SK-N-DZ (cell line): Measurements from ENCODE around the gene GPR15LG. TPM values are rescaled to one million over a fixed set of nuclear protein-coding genes. Genes with fewer than 3 reads are reported as not detected.
"Not testable (repeated sequence)": the region's sequence is repeated elsewhere in the genome, so short reads cannot be mapped to it uniquely, and the experiment has no call there.

ENCODE experiments used
- DNase-seq: peaks from one replicate; pipeline ENCODE4 v3.0.0-alpha.2; 2015; ENCODE audit warnings: low spot score
- polyA plus RNA-seq, 2 experiments: library from polyadenylated mRNA; depleted of rRNA; stranded (reverse); fragments of >200 nt; gene quantifications; 2 replicates each; pipeline ENCODE4 v1.2.3, GENCODE V29; 2014

Gene GPR15LG
- not detected in 2 replicates for polyA plus RNA-seq (2014; cell fraction: cytosol; rRNA removed)
- not detected in 2 replicates for polyA plus RNA-seq (2014; cell fraction: nucleus; rRNA removed)

DNA sequence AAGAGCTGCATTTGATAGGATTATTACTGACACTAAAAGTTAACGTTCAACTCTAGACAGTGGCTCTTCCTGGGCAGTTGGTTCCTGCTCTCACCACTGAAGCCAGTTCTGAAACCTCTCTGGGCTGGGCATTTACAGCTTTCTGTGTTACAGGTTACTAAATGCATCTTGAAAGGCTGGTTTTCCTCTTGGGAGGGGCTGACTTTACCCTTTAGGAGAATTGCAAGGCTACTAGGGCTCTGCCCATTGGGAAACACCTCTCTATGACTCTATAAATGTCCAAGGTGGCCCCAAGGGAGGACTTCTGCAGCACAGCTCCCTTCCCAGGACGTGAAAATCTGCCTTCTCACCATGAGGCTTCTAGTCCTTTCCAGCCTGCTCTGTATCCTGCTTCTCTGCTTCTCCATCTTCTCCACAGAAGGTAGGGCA, at the start of gene GPR15LG:
TSS of gene GPR15LG (plus strand) at position 301 of the 429 bp plus-strand sequence. CDS start at position 352, 51 bp downstream.
- DNase-seq, result no peak

DNA sequence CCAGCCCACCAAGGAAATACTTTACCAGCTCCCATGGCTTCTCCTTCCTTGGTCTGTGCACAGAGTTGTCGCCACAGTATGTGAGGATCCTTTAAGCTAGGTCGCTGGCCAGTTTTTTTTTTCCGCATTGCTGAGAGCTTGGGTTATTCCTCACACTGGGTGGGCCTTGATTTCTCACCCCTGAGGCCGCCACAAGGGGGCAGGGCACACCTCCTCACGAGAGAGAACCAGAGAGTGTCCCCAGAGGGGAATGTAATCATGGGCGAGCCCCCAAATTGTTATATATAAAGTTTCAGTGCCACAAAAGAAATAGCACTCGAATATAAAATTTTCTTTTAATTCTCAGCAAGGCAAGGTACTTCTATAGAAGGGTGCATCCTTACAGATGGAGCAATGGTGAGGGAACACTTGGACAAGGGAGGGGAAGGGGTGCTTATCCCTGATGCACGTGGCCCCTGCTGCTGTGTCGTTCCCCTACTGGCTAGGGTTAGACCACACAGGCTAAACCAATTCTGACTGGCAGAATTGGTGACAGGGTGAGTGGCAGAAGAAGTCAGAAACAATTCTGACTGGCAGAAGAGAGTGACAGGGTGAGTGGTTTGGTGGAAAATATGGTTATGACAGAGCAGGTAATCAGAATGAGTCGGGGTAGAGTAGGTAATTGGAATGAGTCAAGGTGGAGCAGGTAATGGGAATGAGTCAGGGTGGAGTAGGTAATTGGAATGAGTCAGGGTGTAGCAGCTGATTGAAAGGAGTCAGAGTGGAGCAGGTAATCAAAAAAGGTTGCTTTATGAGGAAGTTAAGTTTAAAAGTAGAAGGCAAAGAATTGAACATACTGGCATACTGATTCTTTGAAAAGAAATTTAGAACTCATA, 47.5 kb upstream of the GPR15LG start:
- DNase-seq, result not testable (repeated sequence)

DNA sequence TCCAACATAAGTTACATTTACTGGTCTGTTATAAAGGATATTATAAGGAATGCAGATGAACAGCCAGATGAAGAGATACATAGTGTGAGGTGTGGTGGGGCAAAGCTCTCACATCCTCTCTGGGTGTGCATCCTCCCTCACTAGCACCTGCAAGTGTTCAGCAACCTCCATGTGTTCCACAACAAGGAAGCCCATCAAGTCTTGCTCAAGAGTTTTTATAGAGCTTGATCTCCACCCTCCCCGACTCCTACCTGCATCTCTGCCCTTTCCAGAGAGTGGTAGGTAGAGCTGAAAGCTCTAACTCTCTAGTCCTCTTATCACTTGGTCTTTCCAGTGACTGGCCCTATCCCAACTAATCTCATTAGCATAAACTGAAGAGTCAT, 46.8 kb upstream of the GPR15LG start:
- no peak for DNase-seq

DNA sequence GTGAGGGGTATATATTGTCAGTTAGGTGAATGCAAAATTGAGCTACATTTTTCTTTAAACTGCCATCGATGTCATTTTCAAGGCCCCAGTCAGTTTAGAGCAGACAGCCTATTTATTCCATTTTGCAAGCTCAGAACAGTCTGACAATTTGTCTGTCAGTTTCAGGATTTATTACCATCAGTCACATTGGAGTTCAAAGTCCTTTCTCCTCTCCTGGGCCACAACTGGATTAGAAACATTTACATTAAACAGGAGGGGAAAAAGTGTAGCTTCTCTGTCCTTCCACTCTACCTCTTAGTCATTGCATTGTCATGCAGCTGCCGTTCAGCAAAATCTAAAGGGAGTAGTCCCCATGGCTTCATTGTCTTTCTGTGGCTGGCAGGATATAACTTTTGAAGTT, 37.8 kb upstream of the GPR15LG start:
- DNase-seq, result no peak

DNA sequence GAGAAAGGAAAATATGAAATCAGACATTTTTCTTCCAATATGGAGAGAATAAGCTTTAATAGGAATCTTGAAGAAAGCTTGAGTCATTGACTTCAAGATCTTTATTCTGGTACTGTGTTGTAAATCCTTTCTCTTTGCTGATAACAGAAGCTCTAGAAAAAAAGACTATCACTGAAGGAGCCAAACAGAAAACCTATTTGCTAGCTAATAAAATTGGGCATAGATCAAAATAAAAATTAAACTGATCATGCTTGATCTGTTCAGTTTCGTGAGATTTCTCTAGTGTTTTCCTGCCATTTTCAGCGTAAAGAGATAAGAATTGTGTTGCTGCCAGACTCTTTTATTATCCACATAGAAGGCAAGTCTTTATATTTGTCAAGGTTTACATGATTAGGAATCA, 35.8 kb upstream of the GPR15LG start:
- DNase-seq, result no peak

DNA sequence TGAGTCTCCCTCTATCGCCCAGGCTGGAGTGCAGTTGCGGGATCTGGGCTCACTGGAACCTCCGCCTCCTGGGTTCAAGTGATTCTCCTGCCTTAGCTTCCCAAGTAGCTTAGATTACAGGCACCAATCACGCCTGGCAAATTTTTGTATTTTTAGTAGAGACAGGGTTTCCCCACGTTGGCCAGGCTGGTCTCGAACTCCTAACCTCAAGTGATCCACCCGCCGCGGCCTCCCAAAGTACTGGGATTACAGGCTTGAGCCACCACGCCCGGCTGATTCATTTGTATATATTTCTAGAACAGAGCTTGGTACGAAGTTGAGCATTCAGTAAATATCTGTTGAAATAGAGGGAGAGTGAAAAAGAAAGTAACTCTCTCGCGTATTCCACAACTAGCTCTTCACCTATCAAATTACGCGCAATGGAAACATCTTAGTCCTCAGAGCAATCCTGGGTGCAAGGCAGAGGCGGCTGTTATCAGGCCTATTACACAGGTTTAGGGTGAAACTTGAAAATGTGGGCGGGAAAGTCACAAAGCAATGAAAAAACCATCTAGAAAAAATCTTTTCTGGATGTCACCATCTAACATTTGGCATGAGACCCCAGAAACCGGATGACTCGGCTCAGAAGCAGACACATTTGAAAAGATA, 35.0 kb upstream of the GPR15LG start:
- no peak for DNase-seq

DNA sequence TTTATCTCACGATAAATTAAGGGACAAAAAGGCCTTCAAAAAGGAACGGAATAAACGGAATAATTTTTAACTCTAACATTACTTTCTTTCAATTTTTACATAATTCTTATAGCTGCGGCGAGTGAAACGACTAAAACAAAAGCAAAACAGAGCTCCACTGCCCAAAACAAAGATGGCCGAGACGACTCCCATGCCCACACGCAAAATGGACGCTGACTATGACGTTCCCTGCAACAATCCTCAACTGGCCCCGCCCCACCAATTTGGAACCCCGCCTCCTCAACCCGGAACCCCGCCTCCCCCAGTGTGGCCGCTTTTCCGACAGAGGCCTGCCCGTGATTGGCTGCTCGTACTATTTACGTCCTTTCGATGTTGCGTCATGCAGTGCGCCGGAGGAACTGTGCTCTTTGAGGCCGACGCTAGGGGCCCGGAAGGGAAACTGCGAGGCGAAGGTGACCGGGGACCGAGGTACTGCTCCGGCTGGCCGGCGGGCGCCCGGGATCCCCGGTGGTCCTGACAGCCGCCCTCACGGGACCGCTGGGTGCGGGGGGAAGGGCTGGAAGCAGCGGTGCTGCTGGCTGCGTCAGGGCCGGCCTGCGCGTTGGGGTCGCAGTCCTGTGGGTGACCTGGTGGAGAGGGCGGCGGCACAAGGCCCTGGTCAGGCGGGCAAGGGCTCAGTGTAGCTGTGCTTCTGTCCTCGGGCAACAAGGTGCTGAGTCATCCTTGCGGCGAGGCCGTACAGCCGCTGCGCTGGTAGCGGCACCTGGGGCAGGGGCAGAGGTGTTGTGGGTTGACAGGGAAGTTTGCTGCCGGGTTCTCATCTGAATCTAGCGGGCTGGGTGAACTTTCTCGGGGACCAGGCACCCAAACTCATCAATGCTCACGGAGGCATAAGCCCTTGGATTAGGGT, 34.2 kb upstream of the GPR15LG start, which contains the start of gene GHITM:
TSS of gene GHITM (plus strand) at position 384 of the 910 bp plus-strand sequence. CDS start 1,992 bp downstream, outside the sequence.
- DNase-seq, result peak; percentile 97

DNA sequence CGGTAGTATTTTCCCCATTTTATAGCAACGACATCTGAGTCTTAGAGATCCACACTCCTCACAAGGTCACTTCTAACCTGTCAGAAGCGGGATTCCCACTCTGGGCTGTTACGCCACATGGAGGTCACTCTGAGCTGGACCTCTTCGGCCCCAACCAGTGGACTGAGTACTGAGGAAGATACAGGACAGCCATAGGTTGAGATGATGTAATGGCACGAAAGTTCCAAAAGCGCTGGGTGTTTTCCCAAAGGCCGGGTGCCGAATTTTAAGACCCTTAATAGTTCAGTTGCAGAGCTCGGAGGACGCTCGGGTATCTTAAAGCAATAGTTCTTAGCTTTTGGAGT, 33.6 kb upstream of the GPR15LG start:
- no peak for DNase-seq

DNA sequence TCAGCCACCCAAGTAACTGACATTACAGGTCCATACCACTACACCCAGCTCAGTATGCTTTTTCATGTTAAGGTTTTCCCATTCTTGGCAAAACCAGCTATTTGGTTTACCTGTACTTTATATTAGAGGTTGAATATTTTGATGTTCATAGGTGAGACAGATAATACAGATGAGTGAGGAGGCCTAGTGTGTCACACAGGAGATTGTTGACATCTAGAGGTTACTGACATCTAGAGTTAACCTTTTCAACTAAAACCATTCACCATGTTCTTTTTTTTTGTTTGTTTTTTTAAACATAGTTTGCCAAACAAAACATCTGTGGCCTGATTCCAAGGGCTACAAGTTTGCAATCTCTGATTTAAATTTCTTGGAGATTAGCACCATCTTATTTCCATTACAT, 26.3 kb upstream of the GPR15LG start:
- no peak for DNase-seq

DNA sequence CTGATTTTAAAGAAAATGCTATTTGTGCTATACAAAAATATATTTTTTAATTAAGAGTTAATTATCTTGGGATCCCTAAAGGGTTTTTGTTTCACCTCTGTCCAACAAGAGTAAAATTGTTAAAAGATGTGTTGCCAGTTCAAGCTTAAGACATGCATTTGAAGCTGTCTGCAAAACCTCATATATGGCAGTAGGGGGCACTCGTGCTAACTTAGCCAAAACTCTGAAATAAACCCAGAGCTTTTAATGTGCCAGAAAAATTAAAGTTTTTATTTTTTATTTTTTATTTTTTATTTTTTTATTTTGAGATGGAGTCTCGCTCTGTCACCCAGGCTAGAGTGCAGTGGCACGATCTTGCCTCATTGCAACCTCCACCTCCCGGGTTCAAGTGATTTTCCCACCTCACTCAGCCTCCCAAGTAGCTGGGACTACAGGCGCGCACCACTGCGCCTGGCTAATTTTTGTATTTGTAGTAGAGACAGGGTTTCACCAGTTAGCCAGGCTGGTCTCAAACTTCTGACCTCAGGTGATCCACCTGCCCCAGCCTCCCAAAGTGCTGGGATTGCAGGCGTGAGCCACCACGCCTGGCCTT, 25.5 kb upstream of the GPR15LG start:
- DNase-seq, result peak; percentile 34

DNA sequence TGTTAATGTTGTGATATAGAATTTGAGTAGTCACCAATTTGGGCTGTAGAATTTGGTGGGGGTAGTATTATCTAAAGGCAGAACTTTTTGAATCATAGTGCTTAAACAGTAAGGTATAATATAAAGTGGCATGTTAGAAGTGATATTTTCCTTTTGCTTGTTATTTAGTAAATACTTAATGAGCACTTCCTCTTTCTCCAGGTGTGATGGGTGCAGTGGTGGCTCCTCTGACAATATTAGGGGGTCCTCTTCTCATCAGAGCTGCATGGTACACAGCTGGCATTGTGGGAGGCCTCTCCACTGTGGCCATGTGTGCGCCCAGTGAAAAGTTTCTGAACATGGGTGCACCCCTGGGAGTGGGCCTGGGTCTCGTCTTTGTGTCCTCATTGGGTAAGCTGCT, 23.7 kb upstream of the GPR15LG start:
- no peak for DNase-seq

DNA sequence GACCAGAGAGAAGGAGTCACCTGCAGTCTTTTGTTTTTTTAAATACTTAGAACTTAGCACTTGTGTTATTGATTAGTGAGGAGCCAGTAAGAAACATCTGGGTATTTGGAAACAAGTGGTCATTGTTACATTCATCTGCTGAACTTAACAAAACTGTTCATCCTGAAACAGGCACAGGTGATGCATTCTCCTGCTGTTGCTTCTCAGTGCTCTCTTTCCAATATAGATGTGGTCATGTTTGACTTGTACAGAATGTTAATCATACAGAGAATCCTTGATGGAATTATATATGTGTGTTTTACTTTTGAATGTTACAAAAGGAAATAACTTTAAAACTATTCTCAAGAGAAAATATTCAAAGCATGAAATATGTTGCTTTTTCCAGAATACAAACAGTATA, 20.8 kb upstream of the GPR15LG start:
- DNase-seq, result no peak

DNA sequence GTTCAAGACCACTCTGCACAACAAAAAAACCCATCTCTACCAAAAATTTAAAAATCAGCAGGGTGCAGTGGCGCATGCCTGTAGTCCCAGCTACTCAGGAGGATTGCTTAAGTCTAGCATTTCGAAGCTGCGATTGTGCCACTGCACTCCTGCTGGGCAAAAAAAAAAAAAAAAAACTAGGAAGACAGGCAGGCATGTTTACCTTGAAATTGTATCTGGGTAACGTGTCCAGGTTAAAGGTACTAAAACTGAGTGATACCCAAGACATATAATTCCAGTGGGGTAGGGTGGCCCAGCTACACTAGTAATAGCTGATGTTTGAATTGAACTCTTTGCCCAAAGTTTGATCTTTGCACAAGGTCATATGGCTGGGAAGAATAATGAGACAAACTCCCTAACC, 18.1 kb upstream of the GPR15LG start:
- no peak for DNase-seq

DNA sequence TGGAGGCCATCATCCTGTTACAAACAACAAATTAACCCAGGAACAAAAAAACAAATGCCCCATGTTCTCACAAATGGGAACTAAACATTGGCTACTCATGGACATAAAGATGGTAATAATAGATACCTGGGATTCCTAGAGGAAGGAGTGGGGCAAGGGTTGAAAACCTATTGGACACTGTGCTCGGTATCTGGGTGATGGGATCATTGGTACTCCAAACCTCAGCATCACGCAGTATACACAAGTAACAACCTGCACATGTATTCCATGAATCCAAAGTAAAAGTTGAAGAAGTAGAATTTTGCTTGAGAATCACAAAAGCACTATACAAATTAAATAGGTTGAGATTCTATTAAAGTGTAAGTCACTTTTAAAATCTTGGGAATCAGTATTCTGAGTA, 17.6 kb upstream of the GPR15LG start:
- DNase-seq, result no peak

DNA sequence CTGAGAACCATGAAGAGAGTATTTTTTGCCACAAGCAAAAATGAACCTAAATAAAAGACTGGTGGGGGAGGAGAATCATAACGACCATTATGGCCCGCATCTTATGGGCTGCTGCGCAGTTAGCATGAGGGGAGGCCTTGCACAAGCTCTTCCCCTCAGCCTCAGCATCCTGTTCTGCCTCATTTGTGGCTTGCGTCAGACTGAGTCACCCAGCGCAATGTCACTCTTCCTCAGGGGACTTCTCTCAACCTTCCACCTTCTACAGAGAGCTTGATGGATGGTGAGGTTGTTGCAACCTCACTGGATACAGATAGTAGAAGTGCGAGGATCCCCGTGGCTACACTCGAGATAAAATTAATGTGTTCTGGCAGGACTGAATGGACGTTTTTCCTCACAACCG, 16.8 kb upstream of the GPR15LG start:
- DNase-seq, result no peak

DNA sequence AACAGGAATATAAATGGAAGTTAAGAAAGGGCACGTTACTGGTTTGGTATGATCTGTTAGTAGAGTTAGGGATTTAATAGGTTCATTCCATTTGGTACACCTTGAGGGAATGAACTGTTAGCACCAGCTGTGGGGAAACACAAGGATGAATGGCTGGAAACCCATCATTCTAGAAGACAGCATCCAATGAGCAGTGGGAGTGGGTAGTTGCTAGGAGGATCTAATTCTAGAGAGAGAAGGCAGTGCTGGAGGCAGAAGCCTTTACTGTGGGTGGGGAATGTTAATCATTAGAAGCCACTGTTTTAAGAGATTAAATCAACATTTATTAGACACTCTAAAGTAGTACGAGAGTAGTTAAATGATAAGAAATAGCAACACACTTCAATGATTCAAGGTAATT, 15.5 kb upstream of the GPR15LG start:
- no peak for DNase-seq

DNA sequence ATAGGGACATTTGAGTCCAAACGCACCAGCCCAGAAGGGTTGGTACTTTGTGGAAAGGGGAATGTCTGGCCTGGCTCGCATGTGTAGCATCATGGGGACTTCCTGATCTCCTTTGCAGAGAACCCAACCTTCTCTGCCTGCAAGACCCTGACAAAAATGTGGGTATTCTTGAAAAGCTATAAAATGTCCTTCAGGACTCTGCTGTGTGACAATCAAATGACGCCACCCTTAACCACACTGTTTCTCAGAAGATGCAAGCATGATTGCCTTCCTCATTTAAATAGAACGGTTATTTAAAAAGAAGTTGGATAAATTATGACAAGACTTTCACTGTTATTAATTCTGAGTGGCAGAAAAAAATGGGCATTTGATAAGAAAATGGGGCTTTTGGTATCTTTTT, 15.1 kb upstream of the GPR15LG start:
- no peak for DNase-seq

DNA sequence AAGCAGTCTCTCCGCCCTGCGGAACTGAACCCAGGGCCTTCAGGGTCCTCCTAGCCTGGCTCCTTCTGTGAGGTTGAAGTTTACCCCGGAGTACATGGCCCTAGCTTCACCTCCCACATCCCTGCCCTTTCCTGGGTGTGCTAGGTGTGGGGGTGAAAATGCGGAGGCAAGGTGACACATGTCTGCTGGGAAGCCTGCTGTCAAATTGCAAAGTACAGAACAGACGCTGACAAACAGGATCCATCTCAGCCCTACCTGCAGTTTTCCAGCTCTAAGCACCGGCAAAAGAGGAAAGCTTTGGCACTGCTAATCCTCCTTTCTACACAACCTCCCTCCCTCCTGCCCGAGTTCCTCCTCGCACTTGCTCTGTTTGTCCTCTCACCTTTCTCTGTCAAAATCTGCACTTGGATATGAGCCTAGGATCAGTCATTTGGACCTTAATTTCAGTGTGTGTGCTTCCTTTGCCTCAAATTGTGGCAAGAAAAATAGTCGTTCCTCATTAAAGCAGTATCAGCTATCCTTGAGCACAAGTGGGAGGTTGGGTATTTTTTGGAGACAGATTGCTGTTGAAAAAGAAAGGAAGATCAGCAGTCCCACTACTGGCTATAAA, 14.4 kb upstream of the GPR15LG start:
- no peak for DNase-seq

DNA sequence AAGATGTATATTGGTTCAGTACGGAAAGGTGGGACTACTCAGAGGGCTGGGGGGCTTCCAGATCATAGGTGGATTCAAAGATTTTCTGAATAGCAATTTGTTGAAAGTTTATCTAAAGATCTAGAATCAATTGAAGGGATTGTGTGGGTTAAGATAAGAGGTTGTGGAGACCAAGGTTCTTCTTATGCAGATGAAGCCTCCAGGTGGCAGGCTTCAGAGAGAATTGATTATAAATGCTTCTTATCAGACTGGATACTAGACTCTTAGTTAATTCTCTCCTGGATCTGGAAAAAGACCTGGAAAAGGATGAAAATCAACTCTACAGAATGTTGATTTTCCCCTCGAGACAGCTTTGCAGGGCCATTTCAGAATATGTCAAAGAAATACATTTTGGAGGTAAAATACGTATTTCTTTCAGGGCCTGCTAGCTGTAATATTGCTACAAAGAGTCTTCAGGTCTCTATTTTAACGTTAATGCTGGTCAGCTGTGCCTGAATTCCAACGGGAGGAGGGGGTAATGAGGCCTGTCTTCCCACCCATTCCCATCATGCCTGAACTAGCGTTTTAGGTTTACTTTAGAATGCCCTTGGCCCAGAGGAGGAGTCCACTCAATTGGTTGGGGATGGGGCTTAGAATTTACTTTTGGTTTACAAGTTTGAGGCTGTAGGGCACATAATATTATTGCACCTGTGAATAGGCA, 12.8 kb upstream of the GPR15LG start:
- DNase-seq, result no peak

DNA sequence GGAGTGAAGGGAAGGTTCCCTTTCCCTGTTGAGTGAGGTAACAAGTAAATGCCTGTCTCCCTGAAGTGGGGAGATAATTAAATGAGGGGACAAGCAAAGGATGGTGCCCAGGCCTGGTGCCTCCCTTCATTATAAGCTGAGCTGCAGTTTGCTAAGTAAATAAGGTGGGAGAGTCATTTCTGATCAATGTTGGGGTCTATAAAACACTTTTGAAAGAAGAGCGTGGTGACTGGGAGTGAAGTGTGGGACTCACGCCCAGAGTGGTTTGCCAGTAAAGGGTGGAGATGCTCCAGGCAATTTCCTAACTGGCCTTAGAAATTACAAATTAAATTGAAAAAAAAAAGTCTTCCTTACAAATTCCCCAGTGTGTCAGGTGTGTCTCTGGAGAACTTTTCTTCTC, 9.6 kb upstream of the GPR15LG start:
- DNase-seq, result no peak
